ENCODE data around the gene MPIG6B.

The MPIG6B gene

GRCh38 chr6:31722173-31722572 is 1.0 kb upstream of the MPIG6B start:
- H3K27ac ChIP-seq = no peak overlapping the region
- TF ChIP-seq ZFX (IDR thresholded peaks at IDR 0.05; ENCODE audit: borderline replicate concordance) = no peak
- TF ChIP-seq CTCF (IDR thresholded peaks at IDR 0.05) = no peak

GRCh38 chr6:31723980-31724691 is 963 bp downstream of the MPIG6B start:
- TF ChIP-seq CTCF (IDR thresholded peaks at IDR 0.05) (no peak), ZFX (IDR thresholded peaks at IDR 0.05; ENCODE audit: borderline replicate concordance) (no peak)
- no peak overlapping the region for H3K27ac ChIP-seq

- peak overlapping the region; percentile 29 for H3K27ac ChIP-seq
- TF ChIP-seq ZFX (IDR thresholded peaks at IDR 0.05; ENCODE audit: borderline replicate concordance) = no peak
- no peak for TF ChIP-seq CTCF (IDR thresholded peaks at IDR 0.05)
Measured at GRCh38 chr6:31725502-31726350, 2.6 kb downstream of the MPIG6B start.

GRCh38 chr6:31727034-31727716 is 4.0 kb downstream of the MPIG6B start:
- peak overlapping the region; percentile 29; the same call in 1 of the 2 replicates for H3K27ac ChIP-seq
- no peak for TF ChIP-seq ZFX (IDR thresholded peaks at IDR 0.05; ENCODE audit: borderline replicate concordance)
- TF ChIP-seq CTCF (IDR thresholded peaks at IDR 0.05) = no peak

GRCh38 chr6:31727717-31728671 is 4.8 kb downstream of the MPIG6B start:
- TF ChIP-seq ZFX (IDR thresholded peaks at IDR 0.05; ENCODE audit: borderline replicate concordance) = no peak
- no peak for TF ChIP-seq CTCF (IDR thresholded peaks at IDR 0.05)
- H3K27ac ChIP-seq = peak overlapping the region; percentile 29; the same call in 1 of the 2 replicates

- peak within 1 kb of the TSS; percentile 99 for H3K27ac ChIP-seq
- no peak for TF ChIP-seq CTCF (IDR thresholded peaks at IDR 0.05)
- no peak for TF ChIP-seq ZFX (IDR thresholded peaks at IDR 0.05; ENCODE audit: borderline replicate concordance)
Measured at GRCh38 chr6:31728767-31729514, 5.8 kb downstream of the MPIG6B start, which contains the start of gene DDAH2. Gene DDAH2, minus strand, starts transcription at chr6:31729299. Its CDS starts 138 bp downstream, at chr6:31729161.

Data from 22Rv1 (cell line).